BE2C (cell line): ENCODE data around the gene CDH7. TPM values are rescaled to one million over a fixed set of nuclear protein-coding genes. Genes with fewer than 3 reads are reported as not detected.

ENCODE experiments used
- DNase-seq: peaks from one replicate; pipeline ENCODE4 v3.0.0-alpha.2; 2020
- H3K27me3 ChIP-seq: fragments of 250-450 bp; sonication (Bioruptor Pico); 2 replicates; pipeline ENCODE4 v1.5.1; 2020; ENCODE audit warnings: mild to moderate bottlenecking
- H3K36me3 ChIP-seq: fragments of 250-450 bp; sonication (Bioruptor Pico); 2 replicates; pipeline ENCODE4 v1.5.1; 2020; ENCODE audit warnings: mild to moderate bottlenecking
- H3K4me1 ChIP-seq: fragments of 250-450 bp; sonication (Bioruptor Pico); 2 replicates; pipeline ENCODE4 v1.5.1; 2020
- H3K4me3 ChIP-seq: 2 replicates; pipeline ENCODE4 v1.5.1; 2011; ENCODE audit warnings: low read depth, low read length
- H3K9me3 ChIP-seq: fragments of 250-450 bp; sonication (Bioruptor Pico); 2 replicates; pipeline ENCODE4 v1.5.1; 2020
- polyA plus RNA-seq: library from polyadenylated mRNA; unstranded; fragments of >200 nt; gene quantifications from one replicate; pipeline ENCODE4 v1.2.1, GENCODE V29; 2012; ENCODE audit warnings: low read depth, missing spikeins; ENCODE audit not compliant: insufficient read length, insufficient read depth
- TF ChIP-seq, protein P1 (sequence below): IDR thresholded peaks from 2 replicates; pipeline ENCODE4 v1.5.1; 2012; ENCODE audit warnings: mild to moderate bottlenecking, low read depth, low read length

The CDH7 gene, protein sequence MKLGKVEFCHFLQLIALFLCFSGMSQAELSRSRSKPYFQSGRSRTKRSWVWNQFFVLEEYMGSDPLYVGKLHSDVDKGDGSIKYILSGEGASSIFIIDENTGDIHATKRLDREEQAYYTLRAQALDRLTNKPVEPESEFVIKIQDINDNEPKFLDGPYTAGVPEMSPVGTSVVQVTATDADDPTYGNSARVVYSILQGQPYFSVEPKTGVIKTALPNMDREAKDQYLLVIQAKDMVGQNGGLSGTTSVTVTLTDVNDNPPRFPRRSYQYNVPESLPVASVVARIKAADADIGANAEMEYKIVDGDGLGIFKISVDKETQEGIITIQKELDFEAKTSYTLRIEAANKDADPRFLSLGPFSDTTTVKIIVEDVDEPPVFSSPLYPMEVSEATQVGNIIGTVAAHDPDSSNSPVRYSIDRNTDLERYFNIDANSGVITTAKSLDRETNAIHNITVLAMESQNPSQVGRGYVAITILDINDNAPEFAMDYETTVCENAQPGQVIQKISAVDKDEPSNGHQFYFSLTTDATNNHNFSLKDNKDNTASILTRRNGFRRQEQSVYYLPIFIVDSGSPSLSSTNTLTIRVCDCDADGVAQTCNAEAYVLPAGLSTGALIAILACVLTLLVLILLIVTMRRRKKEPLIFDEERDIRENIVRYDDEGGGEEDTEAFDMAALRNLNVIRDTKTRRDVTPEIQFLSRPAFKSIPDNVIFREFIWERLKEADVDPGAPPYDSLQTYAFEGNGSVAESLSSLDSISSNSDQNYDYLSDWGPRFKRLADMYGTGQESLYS
- 2.5 TPM for polyA plus RNA-seq

DNA sequence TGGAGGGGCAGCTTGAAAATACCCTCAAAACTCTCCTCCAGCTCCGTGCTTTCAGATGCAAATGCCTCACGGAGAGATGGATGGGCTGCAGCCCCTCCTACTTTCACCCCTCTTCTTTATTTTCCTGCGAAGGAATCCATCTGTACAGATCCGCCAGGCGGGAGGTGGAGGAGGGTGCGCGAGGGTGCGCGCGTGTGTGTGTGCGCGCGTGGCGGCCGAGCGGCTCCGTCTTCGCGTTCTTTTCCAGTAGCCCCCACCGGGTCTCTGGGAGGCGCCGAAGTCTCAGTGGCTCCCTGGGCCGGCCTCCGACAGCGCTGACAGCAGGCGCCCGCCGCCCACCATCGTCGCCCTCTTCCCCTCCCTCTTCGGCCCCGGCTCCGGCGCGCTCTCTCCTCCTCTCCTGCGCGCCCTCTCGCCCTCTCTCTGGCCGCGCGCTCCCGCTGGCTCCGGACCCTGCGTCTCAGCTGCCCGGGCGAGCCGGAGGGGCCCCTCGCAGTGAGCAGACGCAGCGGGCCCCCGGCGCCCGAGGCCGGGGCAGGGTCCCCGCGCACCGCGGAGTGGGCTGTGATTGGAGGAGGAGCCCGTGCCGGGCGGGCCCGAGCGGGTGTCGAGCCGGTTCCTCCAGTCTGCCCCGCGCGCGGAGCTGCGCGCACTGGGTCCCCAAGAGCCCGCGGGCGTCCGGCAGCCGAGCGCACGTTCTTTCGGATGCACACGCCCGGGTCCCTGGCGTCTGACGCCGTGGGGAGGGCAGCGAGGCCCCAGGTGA lies at the start of gene CDH7:
Gene CDH7 (plus strand): TSS at position 624 of the 766 bp plus-strand sequence. CDS start 11,831 bp downstream, outside the sequence.
- TF ChIP-seq, protein P1, sequence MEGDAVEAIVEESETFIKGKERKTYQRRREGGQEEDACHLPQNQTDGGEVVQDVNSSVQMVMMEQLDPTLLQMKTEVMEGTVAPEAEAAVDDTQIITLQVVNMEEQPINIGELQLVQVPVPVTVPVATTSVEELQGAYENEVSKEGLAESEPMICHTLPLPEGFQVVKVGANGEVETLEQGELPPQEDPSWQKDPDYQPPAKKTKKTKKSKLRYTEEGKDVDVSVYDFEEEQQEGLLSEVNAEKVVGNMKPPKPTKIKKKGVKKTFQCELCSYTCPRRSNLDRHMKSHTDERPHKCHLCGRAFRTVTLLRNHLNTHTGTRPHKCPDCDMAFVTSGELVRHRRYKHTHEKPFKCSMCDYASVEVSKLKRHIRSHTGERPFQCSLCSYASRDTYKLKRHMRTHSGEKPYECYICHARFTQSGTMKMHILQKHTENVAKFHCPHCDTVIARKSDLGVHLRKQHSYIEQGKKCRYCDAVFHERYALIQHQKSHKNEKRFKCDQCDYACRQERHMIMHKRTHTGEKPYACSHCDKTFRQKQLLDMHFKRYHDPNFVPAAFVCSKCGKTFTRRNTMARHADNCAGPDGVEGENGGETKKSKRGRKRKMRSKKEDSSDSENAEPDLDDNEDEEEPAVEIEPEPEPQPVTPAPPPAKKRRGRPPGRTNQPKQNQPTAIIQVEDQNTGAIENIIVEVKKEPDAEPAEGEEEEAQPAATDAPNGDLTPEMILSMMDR, result no peak
- peak within 1 kb of the TSS; percentile 65 for H3K4me3 ChIP-seq
- no peaks in the 10 kb centered on the region for H3K9me3 ChIP-seq
- no peaks in the 10 kb centered on the region for H3K36me3 ChIP-seq
- peak; percentile 45 for DNase-seq
- H3K4me1 ChIP-seq, result peaks cover 3% of the 10 kb centered on the region; the same call in 1 of the 2 replicates
- no peaks in the 10 kb centered on the region for H3K27me3 ChIP-seq

DNA sequence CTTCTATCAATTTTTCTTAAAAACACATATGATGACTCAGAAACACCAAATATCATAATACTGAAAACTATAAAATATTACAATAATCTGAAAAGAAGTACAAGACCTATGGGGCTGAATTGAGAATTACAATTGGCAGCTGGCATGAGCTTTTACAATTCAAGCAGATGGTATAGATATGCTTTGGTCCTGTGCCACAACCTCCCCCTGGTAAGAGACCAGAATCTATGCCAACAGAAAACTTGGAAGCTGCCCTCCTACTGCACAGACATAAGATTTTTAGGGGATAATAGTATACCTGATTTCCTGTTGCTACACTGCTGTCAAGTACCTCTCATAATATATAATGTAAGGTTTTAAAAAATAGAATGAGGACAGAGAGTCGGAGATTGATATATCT lies 46.8 kb upstream of the CDH7 start:
- no peaks in the 10 kb centered on the region for H3K36me3 ChIP-seq
- no peak for DNase-seq
- H3K9me3 ChIP-seq, result no peaks in the 10 kb centered on the region
- H3K4me3 ChIP-seq, result no peak overlapping the region
- TF ChIP-seq, protein P1, result no peak
- H3K4me1 ChIP-seq, result no peaks in the 10 kb centered on the region
- H3K27me3 ChIP-seq, result no peaks in the 10 kb centered on the region

DNA sequence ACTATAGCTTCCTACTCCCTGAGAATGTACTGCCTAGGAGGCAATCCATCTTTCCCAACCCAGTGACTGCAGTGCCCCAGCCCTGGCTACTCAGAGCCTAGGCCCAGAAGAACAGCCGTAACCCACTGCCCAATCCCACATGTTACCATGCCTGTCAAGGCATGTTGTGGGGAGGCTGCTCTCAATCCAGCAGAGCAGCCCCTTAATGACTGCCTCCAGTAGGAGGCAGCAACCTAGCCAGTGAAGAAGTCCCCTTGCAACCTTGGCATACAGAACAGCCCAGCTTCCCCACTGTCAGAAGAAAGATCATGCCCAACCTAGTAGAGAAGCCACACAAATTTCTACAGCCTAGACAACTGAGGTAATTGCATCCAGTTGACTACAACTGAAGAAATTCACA lies 44.2 kb upstream of the CDH7 start:
- TF ChIP-seq, protein P1, result no peak
- Histone ChIP-seq H3K27me3 (no peaks in the 10 kb centered on the region), H3K4me1 (no peaks in the 10 kb centered on the region), H3K9me3 (no peaks in the 10 kb centered on the region), H3K4me3 (no peak overlapping the region), H3K36me3 (no peaks in the 10 kb centered on the region)
- DNase-seq, result no peak

DNA sequence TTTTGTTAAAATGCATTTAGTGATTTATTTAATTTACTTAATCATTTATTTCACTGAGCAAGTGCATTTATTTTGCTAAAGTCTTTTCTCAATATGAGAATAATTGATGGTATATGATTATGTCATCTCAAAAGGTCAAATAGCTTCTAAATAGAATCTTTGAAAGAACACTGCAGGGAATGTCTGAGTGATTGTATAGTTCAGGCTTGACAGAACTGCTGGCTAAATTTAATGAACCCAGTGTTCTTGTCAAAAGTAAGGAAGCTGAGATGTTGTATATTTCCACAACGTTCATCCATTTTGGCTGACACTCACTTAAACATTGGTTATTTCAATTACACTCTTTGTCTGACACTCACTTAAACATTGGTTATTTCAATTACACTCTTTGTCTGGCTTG lies 39.3 kb upstream of the CDH7 start:
- no peaks in the 10 kb centered on the region for H3K27me3 ChIP-seq
- no peaks in the 10 kb centered on the region for H3K36me3 ChIP-seq
- DNase-seq, result no peak
- no peak overlapping the region for H3K4me3 ChIP-seq
- TF ChIP-seq, protein P1, result no peak
- no peaks in the 10 kb centered on the region for H3K9me3 ChIP-seq
- no peaks in the 10 kb centered on the region for H3K4me1 ChIP-seq

DNA sequence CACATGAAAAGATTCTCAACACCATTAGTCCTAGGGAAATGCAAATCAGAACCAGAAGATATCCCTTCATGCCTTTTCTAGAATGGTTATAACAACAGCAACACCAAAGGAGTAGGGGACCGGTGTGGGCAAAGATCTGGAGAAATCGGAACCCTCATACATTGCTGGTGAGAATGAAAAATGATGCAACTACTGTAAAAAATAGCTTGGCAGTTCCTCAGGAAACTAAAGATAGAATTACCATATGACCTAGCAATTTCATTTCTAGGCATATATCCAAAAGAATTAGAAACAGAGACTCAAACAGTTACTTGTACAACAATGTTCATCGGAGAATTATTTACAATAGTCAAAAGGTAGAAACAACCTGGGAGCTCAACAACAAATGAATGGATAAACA lies 29.2 kb upstream of the CDH7 start:
- TF ChIP-seq, protein P1, result no peak
- DNase-seq, result no peak
- H3K4me3 ChIP-seq, result no peak overlapping the region

More for the DNA sequence above, 29.2 kb upstream of the CDH7 start:
- Histone ChIP-seq H3K4me1 (no peaks in the 10 kb centered on the region), H3K27me3 (no peaks in the 10 kb centered on the region), H3K36me3 (no peaks in the 10 kb centered on the region), H3K9me3 (no peaks in the 10 kb centered on the region)
